HG03103 (cell line): ENCODE measurements around the gene ABCB8.
A peak's percentile ranks its signal among the peaks of the same experiment; 100 is the strongest.

ENCODE experiments used
- ATAC-seq: cut with Tn5 transposase; IDR thresholded peaks from one replicate; pipeline ENCODE4 v1.9.1; 2021; ENCODE audit warnings: low read depth; ENCODE audit not compliant: unreplicated experiment

Gene ABCB8

DNA sequence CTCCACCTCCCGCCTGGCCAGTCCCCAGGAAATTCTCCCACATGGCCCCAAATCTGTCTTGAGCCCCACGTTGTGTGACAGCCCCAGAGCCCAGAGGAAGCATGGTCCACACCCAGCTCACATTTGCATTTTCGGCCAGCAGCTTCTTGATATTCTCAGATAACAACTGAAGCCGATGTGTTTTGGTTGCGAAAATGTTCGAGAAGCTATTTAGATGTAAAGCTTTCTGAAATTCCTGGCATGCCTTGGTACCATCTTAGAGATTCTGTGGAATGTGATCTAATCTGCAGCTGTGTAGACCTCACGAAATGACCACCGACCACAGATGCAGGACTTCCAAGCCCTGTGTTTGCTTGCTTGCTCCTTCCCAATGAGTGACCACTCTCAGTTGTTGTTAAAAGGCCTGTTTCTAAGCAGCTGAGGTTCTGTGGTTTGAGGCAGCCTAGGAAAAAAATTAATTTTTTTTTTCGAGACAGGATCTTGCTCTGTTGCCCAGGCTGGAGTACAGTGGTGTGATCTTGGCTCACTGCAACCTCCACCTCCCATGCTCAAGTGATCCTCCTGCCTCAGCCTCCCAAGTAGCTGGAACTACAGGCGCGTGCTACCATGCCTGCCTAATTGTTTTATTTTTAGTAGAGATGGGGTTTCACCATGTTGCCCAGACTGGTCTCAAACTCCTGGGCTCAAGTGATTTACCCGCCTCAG lies 40.0 kb downstream of the ABCB8 start:
- ATAC-seq, result no peak

DNA sequence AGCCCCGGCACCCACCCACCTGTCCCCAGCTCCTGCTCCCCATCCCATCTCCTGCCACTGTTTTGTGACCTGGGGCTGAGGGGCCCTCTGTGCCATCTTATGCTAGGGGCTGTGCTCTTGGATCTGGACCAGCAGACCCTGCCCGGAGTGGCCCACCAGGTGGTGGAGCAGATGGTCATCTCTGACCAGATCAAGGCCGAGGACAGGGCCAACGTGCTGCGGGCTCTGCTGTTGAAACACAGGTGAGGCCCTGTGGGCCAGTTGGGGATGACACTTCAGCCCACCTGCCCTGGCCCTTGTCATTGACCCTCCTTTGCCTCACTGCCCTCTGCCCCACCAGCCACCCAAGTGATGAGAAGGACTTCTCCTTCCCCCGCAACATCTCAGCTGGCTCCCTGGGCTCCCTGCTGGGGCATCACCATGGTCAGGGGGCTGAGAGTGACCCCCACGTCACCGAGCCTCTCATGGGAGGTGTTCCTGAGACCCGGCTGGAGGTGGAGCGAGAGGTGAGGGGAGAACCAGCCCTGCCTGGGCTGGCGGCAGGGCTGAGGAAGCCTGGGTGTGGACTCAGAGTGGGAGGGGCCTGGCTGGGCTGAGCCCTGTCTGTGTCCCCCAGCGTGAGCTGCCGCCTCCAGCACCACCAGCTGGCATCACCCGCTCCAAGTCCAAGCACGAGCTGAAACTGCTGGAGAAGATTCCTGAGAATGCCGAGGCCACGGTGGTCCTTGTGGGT lies 41.8 kb downstream of the ABCB8 start:
- no peak for ATAC-seq

DNA sequence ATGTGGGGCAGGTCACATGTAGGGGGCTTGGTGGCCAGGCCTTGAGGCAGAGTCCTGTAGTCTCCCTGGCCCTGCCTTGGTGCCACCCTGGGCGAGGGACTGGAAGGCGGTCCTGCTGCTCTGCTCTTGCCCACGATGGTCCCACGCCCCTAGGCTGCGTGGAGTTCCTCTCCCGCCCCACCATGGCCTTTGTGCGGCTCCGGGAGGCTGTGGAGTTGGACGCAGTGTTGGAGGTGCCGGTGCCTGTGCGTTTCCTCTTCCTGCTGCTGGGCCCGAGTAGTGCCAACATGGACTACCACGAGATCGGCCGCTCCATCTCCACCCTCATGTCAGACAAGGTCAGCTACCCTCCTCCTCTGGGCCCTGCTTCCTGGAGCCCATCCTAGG lies 42.3 kb downstream of the ABCB8 start:
- ATAC-seq, result no peak

DNA sequence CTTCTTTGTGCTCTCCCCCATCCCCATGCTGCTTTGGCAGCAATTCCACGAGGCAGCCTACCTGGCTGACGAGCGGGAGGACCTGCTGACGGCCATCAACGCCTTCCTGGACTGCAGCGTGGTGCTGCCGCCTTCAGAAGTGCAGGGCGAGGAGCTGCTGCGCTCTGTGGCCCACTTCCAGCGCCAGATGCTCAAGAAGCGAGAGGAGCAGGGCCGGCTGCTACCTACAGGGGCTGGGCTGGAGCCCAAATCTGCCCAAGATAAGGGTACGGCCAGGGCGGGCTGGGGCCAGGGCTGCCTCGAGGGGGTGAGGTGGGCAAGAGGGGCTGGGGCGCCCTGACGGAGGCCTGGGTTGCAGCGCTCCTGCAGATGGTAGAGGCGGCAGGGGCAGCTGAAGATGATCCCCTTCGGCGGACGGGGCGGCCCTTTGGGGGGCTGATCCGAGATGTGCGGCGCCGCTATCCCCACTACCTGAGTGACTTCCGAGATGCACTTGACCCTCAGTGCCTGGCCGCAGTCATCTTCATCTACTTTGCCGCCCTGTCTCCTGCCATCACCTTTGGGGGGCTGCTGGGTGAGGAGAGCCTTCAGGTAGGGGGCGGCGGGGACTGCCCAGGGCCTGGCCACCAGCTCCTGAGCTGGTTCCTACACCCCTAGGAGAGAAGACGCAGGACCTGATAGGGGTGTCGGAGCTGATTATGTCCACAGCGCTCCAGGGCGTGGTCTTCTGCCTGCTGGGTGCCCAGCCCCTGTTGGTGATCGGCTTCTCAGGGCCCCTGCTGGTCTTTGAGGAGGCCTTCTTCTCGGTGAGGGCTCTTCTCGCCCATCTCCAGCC lies 43.0 kb downstream of the ABCB8 start:
- ATAC-seq, result no peak

DNA sequence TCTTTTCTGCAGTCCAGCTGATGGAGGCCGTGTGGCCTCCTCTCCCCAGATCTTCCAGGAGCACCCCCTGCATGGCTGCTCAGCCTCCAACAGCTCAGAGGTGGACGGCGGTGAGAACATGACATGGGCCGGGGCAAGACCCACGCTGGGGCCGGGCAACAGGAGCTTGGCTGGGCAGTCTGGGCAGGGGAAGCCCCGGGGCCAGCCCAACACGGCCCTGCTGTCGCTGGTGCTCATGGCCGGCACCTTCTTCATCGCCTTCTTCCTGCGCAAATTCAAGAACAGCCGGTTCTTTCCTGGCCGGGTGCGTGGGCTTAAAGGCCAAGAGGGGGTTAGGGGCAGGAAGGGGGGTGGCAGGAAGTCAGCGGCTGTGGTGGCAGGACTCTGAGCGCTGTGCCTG lies 45.7 kb downstream of the ABCB8 start:
- ATAC-seq, result no peak

DNA sequence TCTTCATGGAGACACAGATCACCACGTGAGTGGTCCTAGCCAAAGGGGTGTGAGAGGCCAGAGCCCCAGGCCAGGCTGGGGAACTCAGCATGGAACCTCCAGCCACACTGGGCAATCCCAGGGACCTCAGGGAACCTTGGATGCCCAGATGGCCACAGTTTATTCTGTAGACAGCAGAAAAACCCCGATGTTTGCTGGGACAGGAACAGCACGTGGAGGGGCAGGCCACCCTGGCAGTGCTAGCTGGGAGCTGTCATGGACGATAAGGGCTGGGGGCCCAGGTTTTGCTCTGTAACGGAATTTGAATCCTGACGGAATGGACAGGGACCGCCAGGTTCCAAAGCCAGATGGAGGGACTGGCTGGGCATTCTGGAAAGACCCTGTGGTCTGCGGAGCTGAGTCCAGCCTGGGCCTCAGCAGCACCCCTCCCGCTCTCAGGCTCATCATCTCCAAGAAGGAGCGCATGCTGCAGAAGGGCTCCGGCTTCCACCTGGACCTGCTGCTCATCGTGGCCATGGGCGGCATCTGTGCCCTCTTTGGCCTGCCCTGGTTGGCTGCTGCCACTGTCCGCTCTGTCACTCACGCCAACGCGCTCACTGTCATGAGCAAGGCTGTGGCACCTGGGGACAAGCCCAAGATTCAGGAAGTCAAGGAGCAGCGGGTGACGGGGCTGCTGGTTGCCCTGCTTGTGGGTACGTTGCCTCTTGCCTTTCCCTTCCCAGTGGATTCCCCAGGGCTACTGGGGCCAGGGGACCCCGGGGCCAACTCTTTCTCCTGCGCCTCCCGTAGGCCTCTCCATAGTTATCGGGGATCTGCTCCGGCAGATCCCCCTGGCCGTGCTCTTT lies 46.8 kb downstream of the ABCB8 start:
- ATAC-seq, result no peak

DNA sequence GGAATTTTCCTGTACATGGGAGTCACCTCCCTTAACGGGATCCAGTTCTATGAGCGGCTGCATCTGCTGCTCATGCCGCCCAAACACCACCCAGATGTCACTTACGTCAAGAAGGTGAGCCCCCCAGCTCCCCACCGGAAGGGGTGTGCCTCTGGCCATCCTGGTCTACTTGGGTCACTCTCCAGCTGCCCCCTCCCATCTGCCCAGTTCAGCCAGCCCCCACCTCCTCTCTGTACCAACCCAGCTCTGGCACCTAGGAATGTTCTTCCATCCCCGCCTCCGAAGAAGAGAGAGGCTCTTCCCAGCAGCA lies 47.4 kb downstream of the ABCB8 start:
- ATAC-seq, result no peak

DNA sequence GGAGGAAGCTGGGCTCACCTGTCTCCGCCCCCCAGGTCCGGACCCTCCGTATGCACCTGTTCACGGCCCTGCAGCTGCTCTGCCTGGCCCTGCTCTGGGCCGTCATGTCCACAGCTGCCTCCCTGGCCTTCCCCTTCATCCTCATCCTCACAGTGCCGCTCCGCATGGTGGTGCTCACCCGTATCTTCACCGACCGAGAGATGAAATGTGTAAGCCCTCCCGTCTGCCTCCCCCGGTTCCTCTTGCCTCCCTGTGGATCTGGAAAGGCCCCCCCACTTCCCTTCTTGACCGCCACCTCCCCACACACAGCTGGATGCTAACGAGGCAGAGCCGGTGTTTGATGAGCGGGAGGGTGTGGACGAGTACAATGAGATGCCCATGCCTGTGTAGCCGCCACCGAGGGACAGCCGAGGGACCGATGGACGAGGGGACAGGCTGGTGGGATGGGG lies 47.8 kb downstream of the ABCB8 start:
- no peak for ATAC-seq

DNA sequence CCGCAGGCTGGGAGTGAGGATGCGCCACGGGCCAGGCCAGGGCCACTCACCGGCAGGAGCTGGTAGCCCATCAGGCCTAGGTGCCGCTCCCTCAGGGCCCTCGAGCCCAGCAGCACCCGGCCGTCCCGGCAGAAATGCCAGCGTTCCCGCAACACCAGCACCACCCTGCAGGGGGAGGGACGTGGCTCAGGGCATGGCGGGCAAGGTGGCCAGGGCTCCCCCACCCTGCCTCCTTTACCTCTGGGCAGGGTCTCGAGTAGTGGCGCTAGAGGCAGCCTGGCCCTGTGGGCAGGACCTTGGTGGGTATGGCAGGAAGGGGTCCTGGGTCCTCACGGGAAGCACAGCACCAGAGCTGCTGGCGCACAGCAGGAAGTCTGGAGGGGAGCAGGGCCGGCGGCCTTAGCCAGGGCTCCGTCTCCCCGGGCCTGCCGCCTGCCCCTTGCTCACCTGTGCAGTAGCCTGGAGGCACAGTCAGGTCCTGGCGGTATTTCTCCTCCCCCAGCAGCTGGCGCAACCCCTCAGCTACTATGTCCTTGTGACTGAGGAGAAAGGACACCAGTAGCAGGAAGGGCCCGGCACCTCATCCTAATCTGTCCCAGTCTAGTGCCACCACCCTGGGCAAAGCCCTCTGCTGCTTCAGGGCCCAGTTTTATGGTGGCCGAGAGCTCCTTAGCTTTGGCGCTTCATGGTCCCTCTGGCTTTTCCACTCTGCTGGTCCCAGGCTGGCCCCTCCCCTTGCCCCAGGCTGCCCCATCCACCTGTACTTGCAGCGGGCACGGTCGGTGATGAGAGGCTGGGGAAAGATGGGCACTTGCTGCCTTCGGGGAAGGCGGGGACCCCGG lies 48.8 kb downstream of the ABCB8 start:
- ATAC-seq, result no peak

DNA sequence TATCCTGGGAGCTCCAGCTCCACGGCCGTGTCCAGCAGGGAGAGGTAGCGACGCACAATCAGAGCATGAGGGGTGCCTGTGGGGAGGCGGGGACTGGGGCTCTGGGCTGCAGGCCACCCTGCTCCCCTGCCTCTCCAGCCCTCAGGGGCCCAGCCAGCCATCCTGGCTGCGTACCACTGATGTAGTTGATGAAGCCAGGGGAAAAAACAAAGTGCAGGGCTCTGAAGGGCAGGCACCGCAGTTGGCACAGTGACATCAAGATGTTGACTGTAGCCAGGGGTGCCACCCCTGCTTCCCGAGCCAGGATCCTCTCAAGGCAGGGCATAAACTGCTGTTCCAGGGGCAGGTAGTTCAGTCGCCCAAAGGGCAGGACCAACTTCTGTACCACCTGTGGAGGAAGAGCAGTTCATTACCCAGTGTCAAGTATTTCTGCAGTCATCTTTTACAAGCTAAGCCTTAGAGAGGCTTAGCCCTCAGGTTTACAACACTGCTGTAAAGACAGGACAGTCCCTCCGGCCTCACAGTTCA lies 49.5 kb downstream of the ABCB8 start:
- ATAC-seq, result no peak

DNA sequence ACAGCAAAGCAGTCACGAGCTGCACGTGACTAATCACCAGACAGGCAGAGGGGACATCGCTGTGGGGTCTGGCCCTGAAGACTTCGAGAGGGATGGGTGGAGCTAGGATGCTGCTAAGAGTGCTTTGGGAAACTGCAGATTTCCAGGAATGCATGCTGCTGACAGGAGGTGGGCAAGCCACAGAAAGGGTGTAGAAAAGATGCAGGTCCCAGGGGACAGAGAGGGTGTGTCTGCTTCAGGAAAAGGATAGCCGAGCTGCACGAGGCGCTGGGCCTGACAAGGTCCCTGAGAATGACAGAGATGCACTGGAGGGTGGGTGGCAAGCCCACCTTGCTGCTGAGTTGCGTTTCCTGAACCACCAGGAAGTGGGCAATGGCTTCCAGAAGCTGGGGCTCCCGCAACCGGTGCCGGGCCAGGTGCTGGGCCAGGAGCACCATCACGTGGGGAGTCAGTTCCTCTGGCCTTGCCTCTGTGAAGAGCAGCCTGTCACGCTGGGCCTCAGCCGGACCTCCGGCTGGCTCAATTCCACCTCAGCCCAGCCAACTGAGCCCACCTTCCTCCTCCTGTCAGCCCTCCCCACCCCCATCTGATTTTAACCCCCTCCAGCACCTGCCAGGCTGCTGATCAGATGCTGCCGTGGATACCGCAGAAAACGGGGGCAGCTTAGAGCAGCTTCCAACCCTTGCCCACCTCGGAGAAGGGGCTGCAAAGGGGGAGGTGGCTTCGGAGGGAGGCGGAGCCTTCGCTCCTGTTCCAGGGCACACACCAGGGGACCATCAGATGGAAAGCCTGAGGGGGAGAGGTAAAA lies 50.2 kb downstream of the ABCB8 start:
- ATAC-seq, result no peak

DNA sequence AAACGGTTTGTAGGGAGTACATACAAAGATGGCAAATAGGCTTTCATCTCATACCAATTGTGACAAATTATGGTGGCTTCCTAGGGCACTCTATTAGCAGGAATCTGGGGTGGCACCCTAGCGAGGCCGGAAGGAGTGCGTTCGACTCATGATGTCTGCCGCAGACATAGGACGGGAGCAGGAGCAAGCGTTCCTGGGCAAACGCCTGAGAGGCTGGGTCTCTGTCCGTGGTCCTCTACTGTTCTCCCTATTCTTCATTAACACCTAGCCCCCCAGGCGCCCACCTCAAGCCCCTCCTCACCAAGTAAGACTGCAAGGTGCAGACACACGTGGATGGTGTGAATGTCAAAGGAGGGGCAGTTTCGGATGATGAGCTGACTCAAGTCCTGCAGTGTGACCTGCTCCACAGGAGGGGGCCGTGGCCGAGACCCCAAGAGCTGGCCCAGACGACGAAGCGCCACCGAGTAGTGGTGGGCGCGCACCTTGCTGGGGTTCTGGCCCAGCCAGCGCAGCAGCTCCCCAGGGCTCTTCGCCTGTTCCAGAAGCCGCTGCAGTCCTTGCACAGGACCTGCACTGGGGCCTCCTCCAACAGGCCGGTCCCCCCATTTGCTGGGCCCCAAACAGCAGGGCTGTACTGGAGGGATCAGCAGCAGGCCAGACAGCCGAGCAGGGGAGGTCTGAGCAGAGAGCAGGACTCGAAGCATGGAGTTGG lies 51.1 kb downstream of the ABCB8 start:
- no peak for ATAC-seq

DNA sequence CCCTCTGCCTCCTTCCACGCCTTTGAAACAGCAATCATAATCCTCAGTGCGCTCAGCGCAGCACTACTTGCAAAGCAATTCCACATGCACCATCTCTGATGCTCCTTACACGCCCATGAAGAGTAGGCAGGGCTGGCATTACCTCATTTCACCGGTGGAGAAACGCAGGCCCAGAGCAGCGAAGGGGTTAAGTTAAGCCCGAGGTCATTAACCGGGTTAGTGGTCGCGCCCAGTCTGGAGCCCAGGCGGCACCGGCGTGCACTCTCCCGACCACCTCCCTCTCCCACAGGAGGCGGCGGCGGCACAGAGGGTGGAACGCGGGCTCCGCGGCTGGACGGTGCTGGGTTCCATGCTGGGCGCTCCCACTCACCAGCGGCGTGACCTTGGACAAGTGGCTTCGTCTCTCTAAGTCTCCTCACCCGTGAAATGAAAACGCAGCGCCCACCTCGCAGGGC lies 51.8 kb downstream of the ABCB8 start:
- ATAC-seq, result no peak

DNA sequence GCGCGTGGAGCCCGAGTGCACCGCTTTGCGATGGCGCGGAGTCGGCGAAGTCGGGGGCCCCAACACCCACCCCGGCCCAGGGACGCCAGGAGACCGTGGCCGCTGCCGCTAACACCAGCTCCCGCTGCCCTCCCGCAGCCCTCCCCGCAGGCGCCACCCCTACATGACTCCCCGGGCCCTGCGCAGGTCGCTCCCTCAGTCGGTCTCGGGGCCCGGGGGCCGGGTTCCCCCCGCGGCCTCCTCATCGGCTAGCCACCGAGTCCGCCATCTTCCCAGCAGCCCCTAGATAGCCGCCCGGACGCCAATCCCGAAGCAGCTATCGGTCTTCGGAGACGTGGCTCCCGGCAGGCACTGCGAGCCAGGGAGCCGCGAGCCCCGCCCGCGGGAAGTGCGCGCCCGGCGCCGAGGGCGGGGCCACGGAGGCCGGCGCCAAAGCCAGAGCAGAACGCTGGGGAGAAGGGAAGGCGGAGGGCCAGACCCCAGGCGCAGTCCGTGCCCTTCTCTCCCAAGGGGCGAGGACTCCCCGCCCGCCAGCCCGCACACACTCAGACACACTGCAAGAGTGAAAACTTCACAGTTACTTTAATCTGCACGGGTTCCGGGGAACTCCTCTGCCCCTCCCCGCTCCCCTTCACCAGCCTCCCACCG lies 52.4 kb downstream of the ABCB8 start, which contains the start of gene FASTK:
FASTK (minus strand) TSS at position 288 of the 648 bp plus-strand sequence; CDS start at position 245, 43 bp downstream.
- peak; percentile 71 for ATAC-seq

DNA sequence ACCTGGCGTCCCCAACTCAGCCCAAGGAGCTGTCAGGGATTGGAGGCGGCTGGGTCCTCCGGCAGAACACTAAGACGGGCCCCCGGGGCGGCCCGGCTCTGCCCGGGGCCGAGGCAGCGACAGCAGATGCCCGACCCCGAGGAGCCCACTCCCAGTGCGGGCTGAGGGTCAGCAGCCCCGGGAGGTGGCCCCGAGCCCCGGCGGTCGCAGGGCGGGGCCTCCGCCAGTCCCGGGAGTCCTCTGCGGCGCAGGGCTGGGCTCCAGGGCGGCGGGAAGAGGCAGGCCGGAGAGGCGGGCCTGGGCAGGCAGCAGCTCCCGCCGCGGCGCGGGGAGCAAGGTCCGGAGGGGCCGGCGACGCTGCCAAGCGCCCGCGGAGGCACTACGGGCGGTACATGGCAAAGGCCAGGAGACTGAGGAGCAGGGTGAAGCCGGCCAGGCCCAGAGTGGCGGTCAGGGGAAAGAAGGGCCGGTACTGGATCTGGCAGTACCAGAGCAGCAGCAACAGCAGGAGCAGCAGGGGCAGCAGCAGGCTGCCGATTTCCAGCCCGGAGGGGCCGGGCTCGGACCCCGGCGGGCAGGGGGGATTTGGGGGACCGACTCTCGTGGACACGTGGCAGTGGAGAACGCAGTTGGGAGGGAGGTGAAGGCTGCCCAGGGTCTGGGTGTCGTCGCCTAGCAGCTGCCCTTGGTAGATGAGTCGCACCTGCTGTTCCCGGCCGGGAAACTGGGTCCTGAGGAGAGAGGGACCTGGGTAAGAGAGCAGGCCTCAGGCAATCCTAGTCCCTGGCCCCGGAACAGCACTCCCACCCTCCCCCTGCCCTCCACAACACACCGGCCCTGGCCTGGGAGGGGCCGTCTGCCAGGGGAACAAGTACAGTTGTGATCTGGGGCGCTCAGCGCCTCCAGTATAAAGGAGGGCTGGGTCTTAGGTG lies 53.2 kb downstream of the ABCB8 start:
- ATAC-seq, result no peak
